ENCODE results near the gene TKTL2. TPM values are rescaled to one million over a fixed set of nuclear protein-coding genes. Genes with fewer than 3 reads are reported as not detected.

TKTL2 gene
- total RNA-seq, 1 donor from 2014 or later, result not detected

GRCh38 chr4:163485589-163485988 is 12.0 kb upstream of the TKTL2 start:
- Histone ChIP-seq H3K9me3 (replicated peaks) (no peaks in the 10 kb centered on the region), H3K4me3 (no peak overlapping the region), H3K27ac (replicated peaks) (no peak overlapping the region), H3K4me1 (no peaks in the 10 kb centered on the region), H3K36me3 (no peaks in the 10 kb centered on the region), H3K27me3 (ENCODE audit: low read depth) (no peaks in the 10 kb centered on the region)
- intact Hi-C loops (cut with micrococcal nuclease), result loop anchor here (2.0 kb wide), 1 partner anchor 55 kb away; no protein-coding TSS in a partner anchor
- DNase-seq, result no peak
- no peak for TF ChIP-seq CTCF (IDR thresholded peaks at IDR 0.05; ENCODE audit: borderline replicate concordance)

GRCh38 chr4:163484906-163485305 is 11.4 kb upstream of the TKTL2 start:
- Histone ChIP-seq H3K4me3 (no peak overlapping the region), H3K27me3 (ENCODE audit: low read depth) (no peaks in the 10 kb centered on the region), H3K36me3 (no peaks in the 10 kb centered on the region), H3K4me1 (no peaks in the 10 kb centered on the region), H3K27ac (replicated peaks) (no peak overlapping the region), H3K9me3 (replicated peaks) (no peaks in the 10 kb centered on the region)
- TF ChIP-seq CTCF (IDR thresholded peaks at IDR 0.05; ENCODE audit: borderline replicate concordance), result peak; percentile 63
- DNase-seq, result no peak
- intact Hi-C loops (cut with micrococcal nuclease), result loop anchor here (2.0 kb wide), 1 partner anchor 56 kb away; no protein-coding TSS in a partner anchor

GRCh38 chr4:163482190-163482589 is 8.6 kb upstream of the TKTL2 start:
- Histone ChIP-seq H3K27ac (replicated peaks) (no peak overlapping the region), H3K4me1 (no peaks in the 10 kb centered on the region), H3K9me3 (replicated peaks) (no peaks in the 10 kb centered on the region), H3K4me3 (no peak overlapping the region), H3K27me3 (ENCODE audit: low read depth) (no peaks in the 10 kb centered on the region), H3K36me3 (no peaks in the 10 kb centered on the region)
- no peak for DNase-seq
- intact Hi-C loops (cut with micrococcal nuclease), result no loop called here
- TF ChIP-seq CTCF (IDR thresholded peaks at IDR 0.05; ENCODE audit: borderline replicate concordance), result no peak

- no peaks in the 10 kb centered on the region for H3K36me3 ChIP-seq
- H3K4me1 ChIP-seq, result no peaks in the 10 kb centered on the region
- H3K27me3 ChIP-seq (ENCODE audit: low read depth), result no peaks in the 10 kb centered on the region
- no peaks in the 10 kb centered on the region for H3K9me3 ChIP-seq (replicated peaks)
- no peak overlapping the region for H3K4me3 ChIP-seq
- intact Hi-C loops (cut with micrococcal nuclease), result no loop called here
- TF ChIP-seq CTCF (IDR thresholded peaks at IDR 0.05; ENCODE audit: borderline replicate concordance), result no peak
- H3K27ac ChIP-seq (replicated peaks), result no peak overlapping the region
- DNase-seq, result no peak
Observed at GRCh38 chr4:163476761-163477438, 3.3 kb upstream of the TKTL2 start.

GRCh38 chr4:163474027-163474426 is 473 bp upstream of the TKTL2 start:
- Histone ChIP-seq H3K36me3 (no peaks in the 10 kb centered on the region), H3K4me1 (no peaks in the 10 kb centered on the region), H3K4me3 (no peak overlapping the region), H3K27me3 (ENCODE audit: low read depth) (no peaks in the 10 kb centered on the region), H3K27ac (replicated peaks) (no peak overlapping the region), H3K9me3 (replicated peaks) (no peaks in the 10 kb centered on the region)
- no peak for DNase-seq
- no peak for TF ChIP-seq CTCF (IDR thresholded peaks at IDR 0.05; ENCODE audit: borderline replicate concordance)
- intact Hi-C loops (cut with micrococcal nuclease), result no loop called here
